Brain microvascular endothelial cell (primary cell): ENCODE results near the gene VAV2.

ENCODE experiments used
- DNase-seq: peaks from one replicate; pipeline ENCODE4 v3.0.0-alpha.2; 2020
- H3K27ac ChIP-seq: fragments of 250-450 bp; sonication (Bioruptor Pico); 2 replicates; pipeline ENCODE4 v1.5.1; 2020; ENCODE audit warnings: mild to moderate bottlenecking, moderate library complexity
- H3K27me3 ChIP-seq: fragments of 250-450 bp; sonication (Bioruptor Pico); replicated peaks from 2 replicates; pipeline ENCODE4 v1.5.1; 2020; ENCODE audit warnings: mild to moderate bottlenecking
- H3K36me3 ChIP-seq: fragments of 250-450 bp; sonication (Bioruptor Pico); replicated peaks from 2 replicates; pipeline ENCODE4 v1.5.1; 2020; ENCODE audit warnings: mild to moderate bottlenecking
- H3K4me3 ChIP-seq: 2 replicates; pipeline ENCODE4 v1.5.1; 2011; ENCODE audit warnings: low read depth, mild to moderate bottlenecking, control low read depth, low read length, moderate library complexity
- CTCF ChIP-seq: IDR thresholded peaks from 2 replicates; pipeline ENCODE4 v1.5.1; 2011; ENCODE audit warnings: low read depth, mild to moderate bottlenecking, moderate library complexity, low read length, control low read depth, inconsistent platforms; ENCODE audit errors: missing control alignments
- in situ Hi-C: cut with HindIII; loops from 2 replicates; pipeline ENCODE4 v1.10.0; 2017; ENCODE audit warnings: low sequenced_read_pairs, low pct_ligation_motif_present

Gene VAV2

GRCh38 chr9:133725886-133726285, 266.2 kb downstream of the VAV2 start:
- TF ChIP-seq CTCF: no peak
- no peak overlapping the region for H3K4me3 ChIP-seq
- no peaks in the 10 kb centered on the region for H3K36me3 ChIP-seq
- no peak for DNase-seq
- no peak overlapping the region for H3K27ac ChIP-seq
- in situ Hi-C loops: no loop called here
- H3K27me3 ChIP-seq: no peaks in the 10 kb centered on the region

GRCh38 chr9:133718563-133719315, 273.4 kb downstream of the VAV2 start:
- no peaks in the 10 kb centered on the region for H3K27me3 ChIP-seq
- in situ Hi-C loops: no loop called here

GRCh38 chr9:133717113-133718031, 274.8 kb downstream of the VAV2 start:
- Histone ChIP-seq H3K4me3 (no peak overlapping the region), H3K36me3 (no peaks in the 10 kb centered on the region), H3K27ac (no peak overlapping the region), H3K27me3 (no peaks in the 10 kb centered on the region)
- no peak for DNase-seq
- in situ Hi-C loops: no loop called here
- no peak for TF ChIP-seq CTCF

More at GRCh38 chr9:133718563-133719315, 273.4 kb downstream of the VAV2 start:
- Histone ChIP-seq H3K27ac (no peak overlapping the region), H3K36me3 (no peaks in the 10 kb centered on the region), H3K4me3 (no peak overlapping the region)
- TF ChIP-seq CTCF: no peak
- no peak for DNase-seq

GRCh38 chr9:133716564-133717112, 275.5 kb downstream of the VAV2 start:
- H3K27ac ChIP-seq: no peak overlapping the region
- in situ Hi-C loops: no loop called here
- no peak overlapping the region for H3K4me3 ChIP-seq
- no peak for DNase-seq
- TF ChIP-seq CTCF: no peak
- no peaks in the 10 kb centered on the region for H3K36me3 ChIP-seq
- H3K27me3 ChIP-seq: no peaks in the 10 kb centered on the region

- peak overlapping the region; percentile 93 for H3K27ac ChIP-seq
- peak; percentile 77 for TF ChIP-seq CTCF
- H3K36me3 ChIP-seq: no peaks in the 10 kb centered on the region
- DNase-seq: peak; percentile 27
- no peaks in the 10 kb centered on the region for H3K27me3 ChIP-seq
- in situ Hi-C loops: no loop called here
- no peak overlapping the region for H3K4me3 ChIP-seq
Measured at GRCh38 chr9:133715866-133716563, 276.1 kb downstream of the VAV2 start.
